HG03108 (cell line): ENCODE data around the gene NHERF1.

Experiments
- ATAC-seq: cut with Tn5 transposase; IDR thresholded peaks from one replicate; pipeline ENCODE4 v1.9.1; 2021; ENCODE audit warnings: moderate library complexity; ENCODE audit not compliant: unreplicated experiment

The NHERF1 gene

GRCh38 chr17:74807441-74807840 is 59.0 kb downstream of the NHERF1 start:
- no peak for ATAC-seq

- no peak for ATAC-seq
Observed at GRCh38 chr17:74807925-74808324, 59.5 kb downstream of the NHERF1 start.

GRCh38 chr17:74808714-74809430 is 60.4 kb downstream of the NHERF1 start:
- ATAC-seq: no peak

GRCh38 chr17:74810699-74811485 is 62.5 kb downstream of the NHERF1 start:
- no peak for ATAC-seq

- no peak for ATAC-seq
Observed at GRCh38 chr17:74812109-74813009, 63.9 kb downstream of the NHERF1 start.

GRCh38 chr17:74814453-74814852 is 66.0 kb downstream of the NHERF1 start:
- ATAC-seq: no peak

GRCh38 chr17:74815067-74815466 is 66.6 kb downstream of the NHERF1 start:
- no peak for ATAC-seq

- ATAC-seq: no peak
Observed at GRCh38 chr17:74815550-74816370, 67.3 kb downstream of the NHERF1 start.

GRCh38 chr17:74816905-74817620 is 68.6 kb downstream of the NHERF1 start:
- no peak for ATAC-seq

GRCh38 chr17:74818291-74818938 is 70.0 kb downstream of the NHERF1 start:
- no peak for ATAC-seq
